ENCODE measurements around the gene XRCC3.

GRCh38 chr14:103685276-103686211 lies 29.7 kb downstream of the XRCC3 start:
- no peak for TF ChIP-seq CTCF (IDR thresholded peaks at IDR 0.05; ENCODE audit: control extremely low read depth in 1 of 3, insufficient read depth in 1 of 3, low read depth in 1 of 3, low read length in 3 of 3)
- no peak for TF ChIP-seq EZH2 (IDR thresholded peaks at IDR 0.05; ENCODE audit: low read depth, low read length, severe bottlenecking)

All from H1 (cell line).